A549 (cell line): ENCODE data around the gene TBX21. TPM values are rescaled to one million over a fixed set of nuclear protein-coding genes. Genes with fewer than 3 reads are reported as not detected.

ENCODE experiments used
- CBX2 ChIP-seq: fragments of 200-600 bp; sonication (generic); IDR thresholded peaks from 2 replicates; pipeline ENCODE4 v1.6.1; 2016; ENCODE audit warnings: low read depth, mild to moderate bottlenecking, borderline replicate concordance
- CBX8 ChIP-seq: fragments of 200-600 bp; sonication (generic); IDR thresholded peaks from 2 replicates; pipeline ENCODE4 v1.6.1; 2016
- EHF ChIP-seq: fragments of 250-450 bp; sonication (Bioruptor Pico); IDR thresholded peaks from 2 replicates; pipeline ENCODE4 v1.5.0; 2020; ENCODE audit warnings: mild to moderate bottlenecking
- EHMT2 ChIP-seq: fragments of 200-600 bp; sonication (generic); IDR thresholded peaks from 2 replicates; pipeline ENCODE4 v1.6.1; 2016; ENCODE audit warnings: antibody characterized with exemption, low read depth, mild to moderate bottlenecking, moderate library complexity
- EP300 ChIP-seq, 2 experiments: fragments of >200 bp; sonication (Bioruptor Twin); formaldehyde crosslinking; IDR thresholded peaks; 2 replicates in 1 of 2; 3 replicates in 1 of 2; pipeline ENCODE4 v1.6.1; 2016 to 2017
- FOSL2 ChIP-seq, 2 experiments: fragments of 450-650 bp in 1 of 2; fragments of >200 bp in 1 of 2; sonication (Bioruptor Twin) in 1 of 2; formaldehyde crosslinking; IDR thresholded peaks; 2 replicates each; pipeline versions ENCODE4 v1.5.0 to v1.6.1; 2016 to 2020; ENCODE audit warnings: mild to moderate bottlenecking in 1 of 2, moderate library complexity in 1 of 2
- FOXS1 ChIP-seq: fragments of 250-450 bp; sonication (Bioruptor Pico); IDR thresholded peaks from 2 replicates; pipeline ENCODE4 v1.5.0; 2020; ENCODE audit warnings: mild to moderate bottlenecking, moderate library complexity
- GATA3 ChIP-seq: IDR thresholded peaks from 2 replicates; pipeline ENCODE4 v1.6.1; 2012; ENCODE audit warnings: borderline replicate concordance
- HEYL ChIP-seq: fragments of 250-450 bp; sonication (Bioruptor Pico); IDR thresholded peaks from 2 replicates; pipeline ENCODE4 v1.8.0; 2021; ENCODE audit warnings: mild to moderate bottlenecking, moderate library complexity
- HOXB13 ChIP-seq: fragments of 250-450 bp; sonication (Bioruptor Pico); IDR thresholded peaks from 2 replicates; pipeline ENCODE4 v1.5.0; 2020; ENCODE audit warnings: low read depth, mild to moderate bottlenecking, moderate library complexity
- HOXB5 ChIP-seq: fragments of 250-450 bp; sonication (Bioruptor Pico); IDR thresholded peaks from 2 replicates; pipeline ENCODE4 v1.5.0; 2020; ENCODE audit warnings: mild to moderate bottlenecking, moderate library complexity
- JUNB ChIP-seq: fragments of >200 bp; sonication (Bioruptor Twin); formaldehyde crosslinking; IDR thresholded peaks from 2 replicates; pipeline ENCODE4 v1.6.1; 2016
- KDM1A ChIP-seq: fragments of 200-600 bp; sonication (generic); IDR thresholded peaks from 2 replicates; pipeline ENCODE4 v1.6.1; 2016; ENCODE audit warnings: low read depth, mild to moderate bottlenecking
- MYC ChIP-seq: IDR thresholded peaks from 2 replicates; pipeline ENCODE4 v1.6.1; 2012; ENCODE audit warnings: mild to moderate bottlenecking, inconsistent platforms, low read length, improper control_type of control experiment, borderline replicate concordance
- NPAS2 ChIP-seq: fragments of 250-450 bp; sonication (Bioruptor Pico); IDR thresholded peaks from 2 replicates; pipeline ENCODE4 v1.8.0; 2022; ENCODE audit warnings: mild to moderate bottlenecking, moderate library complexity, borderline replicate concordance
- NR3C1 ChIP-seq: fragments of >200 bp; sonication (Bioruptor Twin); formaldehyde crosslinking; IDR thresholded peaks from 3 replicates; pipeline ENCODE4 v1.6.1; 2017
- PHF8 ChIP-seq: fragments of 200-600 bp; sonication (generic); IDR thresholded peaks from 2 replicates; pipeline ENCODE4 v1.6.1; 2016; ENCODE audit warnings: low read depth, mild to moderate bottlenecking, antibody characterized with exemption, moderate library complexity, borderline replicate concordance
- POLR2A ChIP-seq: IDR thresholded peaks from 2 replicates; pipeline ENCODE4 v1.6.1; 2012; ENCODE audit warnings: mild to moderate bottlenecking, low read length
- RAD21 ChIP-seq, 2 experiments: fragments of >200 bp in 1 of 2; sonication (Bioruptor Twin) in 1 of 2; formaldehyde crosslinking in 1 of 2; IDR thresholded peaks in 1 of 2; conservative IDR thresholded peaks in 1 of 2; 2 replicates in 1 of 2; 3 replicates in 1 of 2; pipeline ENCODE4 v1.6.1; 2012 to 2018; ENCODE audit warnings: inconsistent platforms in 1 of 2
- RARB ChIP-seq: fragments of 250-450 bp; sonication (Bioruptor Pico); IDR thresholded peaks from 2 replicates; pipeline ENCODE4 v1.8.0; 2021; ENCODE audit warnings: mild to moderate bottlenecking, moderate library complexity
- SMC3 ChIP-seq: fragments of >200 bp; sonication (Bioruptor Twin); formaldehyde crosslinking; IDR thresholded peaks from 3 replicates; pipeline ENCODE4 v1.6.1; 2018; ENCODE audit warnings: inconsistent platforms
- ZC3H11A ChIP-seq: fragments of 450-650 bp; IDR thresholded peaks from 2 replicates; pipeline ENCODE4 v1.6.1; 2014; ENCODE audit warnings: antibody characterized with exemption, mild to moderate bottlenecking
- ZFP36 ChIP-seq: fragments of 450-650 bp; IDR thresholded peaks from 2 replicates; pipeline ENCODE4 v1.6.1; 2014; ENCODE audit warnings: borderline replicate concordance; ENCODE audit not compliant: partially characterized antibody
- ZNF302 ChIP-seq: fragments of 250-450 bp; sonication (Bioruptor Pico); IDR thresholded peaks from 2 replicates; pipeline ENCODE4 v1.9.0; 2021; ENCODE audit warnings: inconsistent platforms, mild to moderate bottlenecking, moderate library complexity
- polyA plus RNA-seq, 4 experiments: library from polyadenylated mRNA; depleted of rRNA in 3 of 4; stranded (reverse); fragments of >200 nt; fragmentation: RNase III in 1 of 4; extraction: RNeasy Plus Mini Kit Qiagen cat#74134 plus additional on column Dnase treatment in 1 of 4; gene quantifications; 2 replicates in 3 of 4; 3 replicates in 1 of 4; pipeline ENCODE4 v1.2.3, GENCODE V29; 2011 to 2017
- TF ChIP-seq, protein P1 (sequence below): IDR thresholded peaks from 2 replicates; pipeline ENCODE4 v1.6.1; 2012
- TF ChIP-seq, protein P2 (sequence below): fragments of >200 bp; sonication (Bioruptor Twin); formaldehyde crosslinking; IDR thresholded peaks from 3 replicates; pipeline ENCODE4 v1.6.1; 2016
- TF ChIP-seq, protein P3 (sequence below): fragments of 200-600 bp; sonication (generic); IDR thresholded peaks from 2 replicates; pipeline ENCODE4 v1.6.1; 2016; ENCODE audit warnings: antibody characterized with exemption, mild to moderate bottlenecking, moderate library complexity
- TF ChIP-seq, protein P4 (sequence below): IDR thresholded peaks from 2 replicates; pipeline ENCODE4 v1.6.1; 2012; ENCODE audit warnings: low read depth, borderline replicate concordance
- TF ChIP-seq, protein P5 (sequence below): fragments of 250-450 bp; sonication (Bioruptor Pico); IDR thresholded peaks from 2 replicates; pipeline ENCODE4 v1.5.0; 2021; ENCODE audit warnings: mild to moderate bottlenecking, moderate library complexity, borderline replicate concordance
- TF ChIP-seq, protein P6 (sequence below): fragments of >200 bp; sonication (Bioruptor Twin); formaldehyde crosslinking; IDR thresholded peaks from 3 replicates; pipeline ENCODE4 v1.5.1; 2016

Gene TBX21
- polyA plus RNA-seq, 2 of the 4 experiments (the other 2 are of a cell fraction): not detected

DNA sequence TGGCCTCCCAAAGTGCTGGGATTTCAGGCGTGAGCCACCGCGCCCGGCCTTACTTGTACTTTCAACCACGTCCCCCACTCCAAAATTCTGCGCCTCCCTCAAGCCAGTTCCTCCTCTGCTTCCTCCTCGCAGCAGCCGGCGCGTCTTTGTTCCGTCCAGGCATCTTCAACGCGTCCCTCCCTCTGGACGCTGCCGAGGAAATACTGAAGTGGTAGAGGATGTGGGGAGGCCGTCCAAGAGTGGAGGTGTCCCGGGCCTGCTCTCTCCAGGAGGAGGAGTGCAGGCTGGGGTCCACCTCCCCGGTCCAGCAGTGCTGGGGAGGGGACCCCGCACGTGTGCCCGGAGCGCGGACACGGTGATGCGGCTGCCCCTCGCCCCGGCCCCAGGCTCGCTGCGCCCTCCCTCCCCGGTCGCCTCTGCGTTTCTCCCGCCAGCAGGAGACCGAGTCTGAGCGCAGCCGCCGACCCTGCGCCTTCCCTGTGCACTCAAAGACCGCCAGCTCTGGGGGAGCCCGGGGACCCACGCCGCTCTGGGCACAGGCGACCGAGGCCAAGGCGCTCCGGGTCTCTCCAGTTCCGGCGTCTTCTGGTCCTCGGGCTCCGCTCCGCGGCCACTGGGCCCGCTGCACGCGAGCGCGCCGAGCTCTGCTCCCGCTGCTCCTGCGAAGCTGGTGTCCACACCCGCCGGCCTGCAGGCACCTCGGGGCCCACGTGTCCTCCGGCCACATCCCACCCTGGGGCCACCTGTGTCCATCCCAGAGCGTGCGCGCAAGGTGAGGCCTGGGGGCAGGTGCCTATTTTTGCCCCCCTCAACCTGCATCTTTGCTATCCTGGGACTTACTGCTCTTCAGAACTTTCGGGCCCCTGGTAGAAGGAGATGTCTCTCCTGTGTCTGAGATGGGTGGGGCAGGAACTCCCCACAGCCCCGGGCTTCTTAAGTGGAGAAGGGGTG lies 56.9 kb downstream of the TBX21 start (continued):
- TF ChIP-seq JUNB: no peak
- no peak for TF ChIP-seq GATA3
- TF ChIP-seq EHF (CRISPR knock-in tag): no peak
- TF ChIP-seq, protein P1, sequence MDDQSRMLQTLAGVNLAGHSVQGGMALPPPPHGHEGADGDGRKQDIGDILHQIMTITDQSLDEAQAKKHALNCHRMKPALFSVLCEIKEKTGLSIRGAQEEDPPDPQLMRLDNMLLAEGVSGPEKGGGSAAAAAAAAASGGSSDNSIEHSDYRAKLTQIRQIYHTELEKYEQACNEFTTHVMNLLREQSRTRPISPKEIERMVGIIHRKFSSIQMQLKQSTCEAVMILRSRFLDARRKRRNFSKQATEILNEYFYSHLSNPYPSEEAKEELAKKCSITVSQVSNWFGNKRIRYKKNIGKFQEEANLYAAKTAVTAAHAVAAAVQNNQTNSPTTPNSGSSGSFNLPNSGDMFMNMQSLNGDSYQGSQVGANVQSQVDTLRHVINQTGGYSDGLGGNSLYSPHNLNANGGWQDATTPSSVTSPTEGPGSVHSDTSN: no peak
- TF ChIP-seq HOXB13 (CRISPR knock-in tag): no peak
- no peak for TF ChIP-seq NPAS2 (CRISPR knock-in tag)
- no peak for TF ChIP-seq KDM1A
- TF ChIP-seq, protein P2, sequence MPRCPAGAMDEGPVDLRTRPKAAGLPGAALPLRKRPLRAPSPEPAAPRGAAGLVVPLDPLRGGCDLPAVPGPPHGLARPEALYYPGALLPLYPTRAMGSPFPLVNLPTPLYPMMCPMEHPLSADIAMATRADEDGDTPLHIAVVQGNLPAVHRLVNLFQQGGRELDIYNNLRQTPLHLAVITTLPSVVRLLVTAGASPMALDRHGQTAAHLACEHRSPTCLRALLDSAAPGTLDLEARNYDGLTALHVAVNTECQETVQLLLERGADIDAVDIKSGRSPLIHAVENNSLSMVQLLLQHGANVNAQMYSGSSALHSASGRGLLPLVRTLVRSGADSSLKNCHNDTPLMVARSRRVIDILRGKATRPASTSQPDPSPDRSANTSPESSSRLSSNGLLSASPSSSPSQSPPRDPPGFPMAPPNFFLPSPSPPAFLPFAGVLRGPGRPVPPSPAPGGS: no peak
- TF ChIP-seq MYC: no peak
- TF ChIP-seq ZNF302 (CRISPR knock-in tag): no peak
- TF ChIP-seq, protein P3, sequence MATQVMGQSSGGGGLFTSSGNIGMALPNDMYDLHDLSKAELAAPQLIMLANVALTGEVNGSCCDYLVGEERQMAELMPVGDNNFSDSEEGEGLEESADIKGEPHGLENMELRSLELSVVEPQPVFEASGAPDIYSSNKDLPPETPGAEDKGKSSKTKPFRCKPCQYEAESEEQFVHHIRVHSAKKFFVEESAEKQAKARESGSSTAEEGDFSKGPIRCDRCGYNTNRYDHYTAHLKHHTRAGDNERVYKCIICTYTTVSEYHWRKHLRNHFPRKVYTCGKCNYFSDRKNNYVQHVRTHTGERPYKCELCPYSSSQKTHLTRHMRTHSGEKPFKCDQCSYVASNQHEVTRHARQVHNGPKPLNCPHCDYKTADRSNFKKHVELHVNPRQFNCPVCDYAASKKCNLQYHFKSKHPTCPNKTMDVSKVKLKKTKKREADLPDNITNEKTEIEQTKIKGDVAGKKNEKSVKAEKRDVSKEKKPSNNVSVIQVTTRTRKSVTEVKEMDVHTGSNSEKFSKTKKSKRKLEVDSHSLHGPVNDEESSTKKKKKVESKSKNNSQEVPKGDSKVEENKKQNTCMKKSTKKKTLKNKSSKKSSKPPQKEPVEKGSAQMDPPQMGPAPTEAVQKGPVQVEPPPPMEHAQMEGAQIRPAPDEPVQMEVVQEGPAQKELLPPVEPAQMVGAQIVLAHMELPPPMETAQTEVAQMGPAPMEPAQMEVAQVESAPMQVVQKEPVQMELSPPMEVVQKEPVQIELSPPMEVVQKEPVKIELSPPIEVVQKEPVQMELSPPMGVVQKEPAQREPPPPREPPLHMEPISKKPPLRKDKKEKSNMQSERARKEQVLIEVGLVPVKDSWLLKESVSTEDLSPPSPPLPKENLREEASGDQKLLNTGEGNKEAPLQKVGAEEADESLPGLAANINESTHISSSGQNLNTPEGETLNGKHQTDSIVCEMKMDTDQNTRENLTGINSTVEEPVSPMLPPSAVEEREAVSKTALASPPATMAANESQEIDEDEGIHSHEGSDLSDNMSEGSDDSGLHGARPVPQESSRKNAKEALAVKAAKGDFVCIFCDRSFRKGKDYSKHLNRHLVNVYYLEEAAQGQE: no peak
- TF ChIP-seq, protein P4, sequence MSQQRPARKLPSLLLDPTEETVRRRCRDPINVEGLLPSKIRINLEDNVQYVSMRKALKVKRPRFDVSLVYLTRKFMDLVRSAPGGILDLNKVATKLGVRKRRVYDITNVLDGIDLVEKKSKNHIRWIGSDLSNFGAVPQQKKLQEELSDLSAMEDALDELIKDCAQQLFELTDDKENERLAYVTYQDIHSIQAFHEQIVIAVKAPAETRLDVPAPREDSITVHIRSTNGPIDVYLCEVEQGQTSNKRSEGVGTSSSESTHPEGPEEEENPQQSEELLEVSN: peak; percentile 92
- TF ChIP-seq, protein P5, sequence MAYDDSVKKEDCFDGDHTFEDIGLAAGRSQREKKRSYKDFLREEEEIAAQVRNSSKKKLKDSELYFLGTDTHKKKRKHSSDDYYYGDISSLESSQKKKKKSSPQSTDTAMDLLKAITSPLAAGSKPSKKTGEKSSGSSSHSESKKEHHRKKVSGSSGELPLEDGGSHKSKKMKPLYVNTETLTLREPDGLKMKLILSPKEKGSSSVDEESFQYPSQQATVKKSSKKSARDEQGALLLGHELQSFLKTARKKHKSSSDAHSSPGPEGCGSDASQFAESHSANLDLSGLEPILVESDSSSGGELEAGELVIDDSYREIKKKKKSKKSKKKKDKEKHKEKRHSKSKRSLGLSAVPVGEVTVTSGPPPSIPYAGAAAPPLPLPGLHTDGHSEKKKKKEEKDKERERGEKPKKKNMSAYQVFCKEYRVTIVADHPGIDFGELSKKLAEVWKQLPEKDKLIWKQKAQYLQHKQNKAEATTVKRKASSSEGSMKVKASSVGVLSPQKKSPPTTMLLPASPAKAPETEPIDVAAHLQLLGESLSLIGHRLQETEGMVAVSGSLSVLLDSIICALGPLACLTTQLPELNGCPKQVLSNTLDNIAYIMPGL (CRISPR knock-in tag): no peak
- no peak for TF ChIP-seq RARB (CRISPR knock-in tag)
- TF ChIP-seq CBX2: no peak
- no peak for TF ChIP-seq EP300 (IDR thresholded peaks at IDR 0.05)
- no peak for TF ChIP-seq FOSL2 (IDR thresholded peaks at IDR 0.05)
- no peak for TF ChIP-seq FOSL2 (CRISPR knock-in tag; IDR thresholded peaks at IDR 0.05)
- TF ChIP-seq SMC3: peak; percentile 65
- TF ChIP-seq POLR2A: no peak
- no peak for TF ChIP-seq HOXB5
- no peak for TF ChIP-seq NR3C1
- TF ChIP-seq HEYL: no peak
- no peak for TF ChIP-seq EHMT2
- no peak for TF ChIP-seq FOXS1 (CRISPR knock-in tag)
- TF ChIP-seq, protein P6, sequence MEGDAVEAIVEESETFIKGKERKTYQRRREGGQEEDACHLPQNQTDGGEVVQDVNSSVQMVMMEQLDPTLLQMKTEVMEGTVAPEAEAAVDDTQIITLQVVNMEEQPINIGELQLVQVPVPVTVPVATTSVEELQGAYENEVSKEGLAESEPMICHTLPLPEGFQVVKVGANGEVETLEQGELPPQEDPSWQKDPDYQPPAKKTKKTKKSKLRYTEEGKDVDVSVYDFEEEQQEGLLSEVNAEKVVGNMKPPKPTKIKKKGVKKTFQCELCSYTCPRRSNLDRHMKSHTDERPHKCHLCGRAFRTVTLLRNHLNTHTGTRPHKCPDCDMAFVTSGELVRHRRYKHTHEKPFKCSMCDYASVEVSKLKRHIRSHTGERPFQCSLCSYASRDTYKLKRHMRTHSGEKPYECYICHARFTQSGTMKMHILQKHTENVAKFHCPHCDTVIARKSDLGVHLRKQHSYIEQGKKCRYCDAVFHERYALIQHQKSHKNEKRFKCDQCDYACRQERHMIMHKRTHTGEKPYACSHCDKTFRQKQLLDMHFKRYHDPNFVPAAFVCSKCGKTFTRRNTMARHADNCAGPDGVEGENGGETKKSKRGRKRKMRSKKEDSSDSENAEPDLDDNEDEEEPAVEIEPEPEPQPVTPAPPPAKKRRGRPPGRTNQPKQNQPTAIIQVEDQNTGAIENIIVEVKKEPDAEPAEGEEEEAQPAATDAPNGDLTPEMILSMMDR: peak; percentile 70
- peak; percentile 1; the same call in 1 of the 2 replicates for TF ChIP-seq ZC3H11A
- no peak for TF ChIP-seq CBX8
- TF ChIP-seq PHF8: no peak
- no peak for TF ChIP-seq ZFP36
- peak; percentile 71 to 84 for TF ChIP-seq RAD21 (conservative IDR thresholded peaks at IDR 0.05 in 1 of 2, IDR thresholded peaks at IDR 0.05 in 1 of 2)
